Measurements from ENCODE around the gene COA1.

The COA1 gene

GRCh38 chr7:43758822-43759683, 29.7 kb upstream of the COA1 start:
- ChIA-PET CTCF (interaction anchor here (0.8 to 1.7 kb wide), 9 partner anchors 9 to 826 kb away, joined by 3 to 9 read pairs (median 3); no protein-coding TSS in a partner anchor), POLR2A (no interaction called here)
- Histone ChIP-seq H3K27ac (ENCODE audit: insufficient read depth in 1 of 2, low read depth in 1 of 2, low read length in 2 of 2, poor library complexity in 1 of 2, severe bottlenecking in 2 of 2) (peak overlapping the region; percentile 87 to 93), H3K36me3 (ENCODE audit: control insufficient read depth in 4 of 4, insufficient read depth in 4 of 4, low read length in 3 of 4) (no peaks in the 10 kb centered on the region), H3K4me3 (ENCODE audit: control insufficient read depth in 1 of 7, extremely low read depth in 1 of 7, insufficient read depth in 4 of 7, low read depth in 2 of 7, low read length in 6 of 7) (peak overlapping the region; percentile 56 to 85 (median 73)), H3K9me3 (ENCODE audit: control extremely low read depth in 1 of 5, control insufficient read depth in 4 of 5, insufficient read depth in 2 of 5, low read depth in 1 of 5, low read length in 4 of 5) (no peaks in the 10 kb centered on the region), H3K4me1 (ENCODE audit: control extremely low read depth in 1 of 4, control insufficient read depth in 4 of 4, insufficient read depth in 4 of 4, low read length in 3 of 4) (peaks cover 0 to 43% (median 24%) of the 10 kb centered on the region in 4 experiments), H3K27me3 (replicated peaks in 2 of 5; ENCODE audit: control insufficient read depth in 4 of 5, insufficient read depth in 5 of 5, low read length in 4 of 5) (no peaks in the 10 kb centered on the region)
- DNase-seq = peak; percentile 71 to 89 (median 88)
- whole genome bisulfite sequencing (ENCODE audit: insufficient coverage) = 0% methylated on average over 5 of the region's 56 CpGs

- Histone ChIP-seq H3K36me3 (ENCODE audit: control insufficient read depth in 4 of 4, insufficient read depth in 4 of 4, low read length in 3 of 4) (no peaks in the 10 kb centered on the region), H3K9me3 (ENCODE audit: control extremely low read depth in 1 of 5, control insufficient read depth in 4 of 5, insufficient read depth in 2 of 5, low read depth in 1 of 5, low read length in 4 of 5) (no peaks in the 10 kb centered on the region), H3K4me3 (ENCODE audit: control insufficient read depth in 1 of 7, extremely low read depth in 1 of 7, insufficient read depth in 4 of 7, low read depth in 2 of 7, low read length in 6 of 7) (peak within 1 kb of the TSS; percentile 56 to 85 (median 73)), H3K4me1 (ENCODE audit: control extremely low read depth in 1 of 4, control insufficient read depth in 4 of 4, insufficient read depth in 4 of 4, low read length in 3 of 4) (peaks cover 0 to 37% (median 21%) of the 10 kb centered on the region in 4 experiments), H3K27me3 (replicated peaks in 2 of 5; ENCODE audit: control insufficient read depth in 4 of 5, insufficient read depth in 5 of 5, low read length in 4 of 5) (no peaks in the 10 kb centered on the region), H3K27ac (ENCODE audit: insufficient read depth in 1 of 2, low read depth in 1 of 2, low read length in 2 of 2, poor library complexity in 1 of 2, severe bottlenecking in 2 of 2) (peak within 1 kb of the TSS; percentile 87 to 93)
- WGBS (ENCODE audit: insufficient coverage) = under 1% methylated on average over 48 of the region's 67 CpGs
- POLR2A ChIA-PET = no interaction called here
- DNase-seq = peak; percentile 63 to 81 (median 75)
- CTCF ChIA-PET = interaction anchor here (1.0 to 1.7 kb wide), 5 partner anchors 13 to 58 kb away, joined by 3 to 9 read pairs (median 3); no protein-coding TSS in a partner anchor
Measured at GRCh38 chr7:43758029-43758821, 28.9 kb upstream of the COA1 start, which contains the start of gene BLVRA. Gene BLVRA, plus strand, starts transcription at chr7:43758680. Its CDS starts 12,479 bp downstream, at chr7:43771159.

DNA sequence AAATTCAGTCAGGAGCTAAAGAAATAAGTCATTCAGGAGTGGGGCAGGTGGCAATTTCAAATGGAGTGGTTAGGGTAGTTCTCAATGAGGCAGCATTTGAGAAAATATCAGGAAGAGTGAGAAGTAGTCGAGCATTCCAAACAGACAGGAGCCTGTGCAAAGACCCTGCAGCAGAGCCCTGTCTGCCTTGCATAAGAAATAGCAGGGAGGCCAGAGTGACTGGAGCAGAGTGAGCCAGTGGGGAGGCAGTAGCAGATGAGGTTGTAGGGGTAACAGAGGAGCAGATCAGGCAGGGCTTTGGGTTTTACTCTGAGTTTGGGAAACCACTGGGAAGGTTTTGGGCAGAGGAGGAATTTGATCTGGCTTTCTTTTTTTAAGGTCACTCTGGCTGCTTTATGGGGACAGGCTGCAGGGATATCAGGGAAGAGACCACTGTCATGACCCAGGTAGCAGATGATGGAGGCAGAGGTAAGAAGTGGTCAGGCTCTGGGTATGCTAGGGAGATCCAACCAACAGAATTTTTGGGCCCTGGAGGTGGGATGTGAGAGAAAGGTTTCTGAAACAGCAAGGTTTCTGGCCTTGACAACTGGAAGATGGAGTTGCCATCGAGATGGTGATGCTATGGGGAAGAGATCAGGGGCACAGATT, 27.9 kb upstream of the COA1 start:
- peaks cover 0 to 35% (median 19%) of the 10 kb centered on the region in 4 experiments for H3K4me1 ChIP-seq (ENCODE audit: control extremely low read depth in 1 of 4, control insufficient read depth in 4 of 4, insufficient read depth in 4 of 4, low read length in 3 of 4)
- no peak for DNase-seq
- 90% methylated on average over 2 of the region's 2 CpGs for WGBS (ENCODE audit: insufficient coverage)
- peak overlapping the region in 2 of 7 experiments; percentile 78 to 85 for H3K4me3 ChIP-seq (ENCODE audit: control insufficient read depth in 1 of 7, extremely low read depth in 1 of 7, insufficient read depth in 4 of 7, low read depth in 2 of 7, low read length in 6 of 7)
- H3K27ac ChIP-seq (ENCODE audit: insufficient read depth in 1 of 2, low read depth in 1 of 2, low read length in 2 of 2, poor library complexity in 1 of 2, severe bottlenecking in 2 of 2) = peak overlapping the region in 1 of 2 experiments; percentile 93
- POLR2A ChIA-PET = no interaction called here
- no peaks in the 10 kb centered on the region for H3K36me3 ChIP-seq (ENCODE audit: control insufficient read depth in 4 of 4, insufficient read depth in 4 of 4, low read length in 3 of 4)
- no peaks in the 10 kb centered on the region for H3K27me3 ChIP-seq (replicated peaks in 2 of 5; ENCODE audit: control insufficient read depth in 4 of 5, insufficient read depth in 5 of 5, low read length in 4 of 5)
- H3K9me3 ChIP-seq (ENCODE audit: control extremely low read depth in 1 of 5, control insufficient read depth in 4 of 5, insufficient read depth in 2 of 5, low read depth in 1 of 5, low read length in 4 of 5) = no peaks in the 10 kb centered on the region
- CTCF ChIA-PET = interaction anchor here (1.5 to 1.7 kb wide), 2 partner anchors 18 to 35 kb away, joined by 4 to 9 read pairs; no protein-coding TSS in a partner anchor

GRCh38 chr7:43756368-43757072, 27.2 kb upstream of the COA1 start:
- Histone ChIP-seq H3K27ac (ENCODE audit: insufficient read depth in 1 of 2, low read depth in 1 of 2, low read length in 2 of 2, poor library complexity in 1 of 2, severe bottlenecking in 2 of 2) (no peak overlapping the region), H3K36me3 (ENCODE audit: control insufficient read depth in 4 of 4, insufficient read depth in 4 of 4, low read length in 3 of 4) (no peaks in the 10 kb centered on the region), H3K9me3 (ENCODE audit: control extremely low read depth in 1 of 5, control insufficient read depth in 4 of 5, insufficient read depth in 2 of 5, low read depth in 1 of 5, low read length in 4 of 5) (no peaks in the 10 kb centered on the region), H3K4me3 (ENCODE audit: control insufficient read depth in 1 of 7, extremely low read depth in 1 of 7, insufficient read depth in 4 of 7, low read depth in 2 of 7, low read length in 6 of 7) (no peak overlapping the region), H3K27me3 (replicated peaks in 2 of 5; ENCODE audit: control insufficient read depth in 4 of 5, insufficient read depth in 5 of 5, low read length in 4 of 5) (no peaks in the 10 kb centered on the region), H3K4me1 (ENCODE audit: control extremely low read depth in 1 of 4, control insufficient read depth in 4 of 4, insufficient read depth in 4 of 4, low read length in 3 of 4) (peaks cover 0 to 30% (median 18%) of the 10 kb centered on the region in 4 experiments)
- DNase-seq = peak in 2 of 3 donors; percentile 54 to 57
- ChIA-PET POLR2A (no interaction called here), CTCF (interaction anchor here (1.5 to 1.7 kb wide), 2 partner anchors 18 to 20 kb away, joined by 4 to 6 read pairs; no protein-coding TSS in a partner anchor)
- WGBS (ENCODE audit: insufficient coverage) = no CpG with 5 or more reads among the region's 1 CpG

- POLR2A ChIA-PET = no interaction called here
- CTCF ChIA-PET = interaction anchor here (1.1 to 1.7 kb wide), 5 partner anchors 8 to 84 kb away, joined by 3 to 6 read pairs (median 5); no protein-coding TSS in a partner anchor
Measured at GRCh38 chr7:43754596-43754995, 25.3 kb upstream of the COA1 start.

DNA sequence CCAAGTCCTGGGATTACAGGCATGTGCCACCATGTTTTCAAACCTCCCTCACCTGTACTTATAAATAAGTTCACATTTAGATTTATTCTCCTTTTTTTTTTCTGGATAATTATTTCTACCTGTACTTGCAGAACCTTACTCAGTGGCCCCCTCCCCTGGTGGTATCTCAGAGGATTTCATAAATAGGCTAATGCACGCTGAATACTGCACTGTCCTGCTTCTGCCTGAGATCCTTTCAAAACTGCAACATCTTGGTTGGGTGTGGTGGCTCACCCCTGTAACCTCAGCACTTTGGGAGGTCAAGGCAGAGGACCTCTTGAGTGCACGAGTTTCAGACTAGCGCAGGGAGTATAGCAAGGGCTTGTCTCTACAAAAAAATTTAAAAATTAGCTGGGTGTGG, 24.5 kb upstream of the COA1 start:
- ChIA-PET POLR2A (no interaction called here), CTCF (interaction anchor here (0.6 to 1.4 kb wide), 5 partner anchors 8 to 85 kb away, joined by 3 to 6 read pairs (median 4); no protein-coding TSS in a partner anchor)
- DNase-seq = peak in 1 of 3 donors; percentile 25
- peaks cover 0 to 21% (median 17%) of the 10 kb centered on the region in 4 experiments for H3K4me1 ChIP-seq (ENCODE audit: control extremely low read depth in 1 of 4, control insufficient read depth in 4 of 4, insufficient read depth in 4 of 4, low read length in 3 of 4)
- WGBS (ENCODE audit: insufficient coverage) = 97% methylated on average over 3 of the region's 3 CpGs
- H3K36me3 ChIP-seq (ENCODE audit: control insufficient read depth in 4 of 4, insufficient read depth in 4 of 4, low read length in 3 of 4) = no peaks in the 10 kb centered on the region
- peaks cover 0 to 2% (median 0%) of the 10 kb centered on the region in 5 experiments for H3K9me3 ChIP-seq (ENCODE audit: control extremely low read depth in 1 of 5, control insufficient read depth in 4 of 5, insufficient read depth in 2 of 5, low read depth in 1 of 5, low read length in 4 of 5)
- no peaks in the 10 kb centered on the region for H3K27me3 ChIP-seq (replicated peaks in 2 of 5; ENCODE audit: control insufficient read depth in 4 of 5, insufficient read depth in 5 of 5, low read length in 4 of 5)
- H3K27ac ChIP-seq (ENCODE audit: insufficient read depth in 1 of 2, low read depth in 1 of 2, low read length in 2 of 2, poor library complexity in 1 of 2, severe bottlenecking in 2 of 2) = no peak overlapping the region
- H3K4me3 ChIP-seq (ENCODE audit: control insufficient read depth in 1 of 7, extremely low read depth in 1 of 7, insufficient read depth in 4 of 7, low read depth in 2 of 7, low read length in 6 of 7) = no peak overlapping the region

More at GRCh38 chr7:43754596-43754995, 25.3 kb upstream of the COA1 start:
- no peak overlapping the region for H3K27ac ChIP-seq (ENCODE audit: insufficient read depth in 1 of 2, low read depth in 1 of 2, low read length in 2 of 2, poor library complexity in 1 of 2, severe bottlenecking in 2 of 2)
- WGBS (ENCODE audit: insufficient coverage) = 100% methylated on average over 1 of the region's 4 CpGs
- H3K27me3 ChIP-seq (replicated peaks in 2 of 5; ENCODE audit: control insufficient read depth in 4 of 5, insufficient read depth in 5 of 5, low read length in 4 of 5) = no peaks in the 10 kb centered on the region
- no peak for DNase-seq
- H3K4me1 ChIP-seq (ENCODE audit: control extremely low read depth in 1 of 4, control insufficient read depth in 4 of 4, insufficient read depth in 4 of 4, low read length in 3 of 4) = peaks cover 0 to 27% (median 18%) of the 10 kb centered on the region in 4 experiments
- no peaks in the 10 kb centered on the region for H3K9me3 ChIP-seq (ENCODE audit: control extremely low read depth in 1 of 5, control insufficient read depth in 4 of 5, insufficient read depth in 2 of 5, low read depth in 1 of 5, low read length in 4 of 5)
- no peak overlapping the region for H3K4me3 ChIP-seq (ENCODE audit: control insufficient read depth in 1 of 7, extremely low read depth in 1 of 7, insufficient read depth in 4 of 7, low read depth in 2 of 7, low read length in 6 of 7)
- no peaks in the 10 kb centered on the region for H3K36me3 ChIP-seq (ENCODE audit: control insufficient read depth in 4 of 4, insufficient read depth in 4 of 4, low read length in 3 of 4)

Data from common myeloid progenitor, CD34-positive (primary cell).